ENCODE results near the gene TSEN34. TPM values are rescaled to one million over a fixed set of nuclear protein-coding genes. Genes with fewer than 3 reads are reported as not detected.

The TSEN34 gene
- total RNA-seq, 1 donor from 2014 or later: 67.9 TPM

GRCh38 chr19:54172471-54173358 lies 18.4 kb upstream of the TSEN34 start, which contains the start of gene TMC4:
TMC4 (minus strand) TSS chr19:54173160; CDS start chr19:54173117, 43 bp downstream.
- Mint-ChIP-seq H3K4me1 (no peaks in the 10 kb centered on the region), H3K4me3 (peak within 1 kb of the TSS; percentile 69), H3K9me3 (no peaks in the 10 kb centered on the region), H3K27me3 (ENCODE audit: low read depth) (peaks cover 10% of the 10 kb centered on the region), H3K36me3 (ENCODE audit: low read depth) (no peaks in the 10 kb centered on the region), H3K27ac (ENCODE audit: unreplicated experiment) (no peak within 1 kb of the TSS)
- no peak for TF ChIP-seq CTCF (conservative IDR thresholded peaks at IDR 0.05)
- no peak for DNase-seq (ENCODE audit: low read depth, low spot score)

- H3K9me3 Mint-ChIP-seq: no peaks in the 10 kb centered on the region
- H3K4me3 Mint-ChIP-seq: no peak overlapping the region
- H3K4me1 Mint-ChIP-seq: peaks cover 4% of the 10 kb centered on the region
- no peak for DNase-seq (ENCODE audit: low read depth, low spot score)
- H3K27me3 Mint-ChIP-seq (ENCODE audit: low read depth): peaks cover 13% of the 10 kb centered on the region
- peaks cover 4% of the 10 kb centered on the region for H3K36me3 Mint-ChIP-seq (ENCODE audit: low read depth)
- no peak for TF ChIP-seq CTCF (conservative IDR thresholded peaks at IDR 0.05)
- H3K27ac Mint-ChIP-seq (ENCODE audit: unreplicated experiment): no peak overlapping the region
Measured at GRCh38 chr19:54173359-54173699, 17.8 kb upstream of the TSEN34 start.

GRCh38 chr19:54173951-54174834 lies 16.9 kb upstream of the TSEN34 start:
- no peak for TF ChIP-seq CTCF (conservative IDR thresholded peaks at IDR 0.05)
- no peaks in the 10 kb centered on the region for H3K9me3 Mint-ChIP-seq
- peak overlapping the region; percentile 38 for H3K4me3 Mint-ChIP-seq
- peaks cover 5% of the 10 kb centered on the region for H3K36me3 Mint-ChIP-seq (ENCODE audit: low read depth)
- peaks cover 14% of the 10 kb centered on the region for H3K27me3 Mint-ChIP-seq (ENCODE audit: low read depth)
- H3K27ac Mint-ChIP-seq (ENCODE audit: unreplicated experiment): no peak overlapping the region
- no peak for DNase-seq (ENCODE audit: low read depth, low spot score)
- peaks cover 10% of the 10 kb centered on the region for H3K4me1 Mint-ChIP-seq

GRCh38 chr19:54178581-54179261 lies 12.4 kb upstream of the TSEN34 start:
- Mint-ChIP-seq H3K4me3 (peak overlapping the region; percentile 49), H3K4me1 (peaks cover 23% of the 10 kb centered on the region), H3K36me3 (ENCODE audit: low read depth) (peaks cover 5% of the 10 kb centered on the region), H3K27ac (ENCODE audit: unreplicated experiment) (peak overlapping the region; percentile 95), H3K27me3 (ENCODE audit: low read depth) (peaks cover 9% of the 10 kb centered on the region), H3K9me3 (no peaks in the 10 kb centered on the region)
- DNase-seq (ENCODE audit: low read depth, low spot score): no peak
- no peak for TF ChIP-seq CTCF (conservative IDR thresholded peaks at IDR 0.05)

- peaks cover 5% of the 10 kb centered on the region for H3K36me3 Mint-ChIP-seq (ENCODE audit: low read depth)
- peak overlapping the region; percentile 95 for H3K27ac Mint-ChIP-seq (ENCODE audit: unreplicated experiment)
- H3K9me3 Mint-ChIP-seq: no peaks in the 10 kb centered on the region
- no peak for TF ChIP-seq CTCF (conservative IDR thresholded peaks at IDR 0.05)
- H3K4me1 Mint-ChIP-seq: peaks cover 23% of the 10 kb centered on the region
- peaks cover 9% of the 10 kb centered on the region for H3K27me3 Mint-ChIP-seq (ENCODE audit: low read depth)
- DNase-seq (ENCODE audit: low read depth, low spot score): no peak
- peak overlapping the region; percentile 82 for H3K4me3 Mint-ChIP-seq
Measured at GRCh38 chr19:54179262-54179852, 11.8 kb upstream of the TSEN34 start.

Measured in neural crest cell (in vitro differentiated cells).